ENCODE data around the gene NEK6.

The NEK6 gene

DNA sequence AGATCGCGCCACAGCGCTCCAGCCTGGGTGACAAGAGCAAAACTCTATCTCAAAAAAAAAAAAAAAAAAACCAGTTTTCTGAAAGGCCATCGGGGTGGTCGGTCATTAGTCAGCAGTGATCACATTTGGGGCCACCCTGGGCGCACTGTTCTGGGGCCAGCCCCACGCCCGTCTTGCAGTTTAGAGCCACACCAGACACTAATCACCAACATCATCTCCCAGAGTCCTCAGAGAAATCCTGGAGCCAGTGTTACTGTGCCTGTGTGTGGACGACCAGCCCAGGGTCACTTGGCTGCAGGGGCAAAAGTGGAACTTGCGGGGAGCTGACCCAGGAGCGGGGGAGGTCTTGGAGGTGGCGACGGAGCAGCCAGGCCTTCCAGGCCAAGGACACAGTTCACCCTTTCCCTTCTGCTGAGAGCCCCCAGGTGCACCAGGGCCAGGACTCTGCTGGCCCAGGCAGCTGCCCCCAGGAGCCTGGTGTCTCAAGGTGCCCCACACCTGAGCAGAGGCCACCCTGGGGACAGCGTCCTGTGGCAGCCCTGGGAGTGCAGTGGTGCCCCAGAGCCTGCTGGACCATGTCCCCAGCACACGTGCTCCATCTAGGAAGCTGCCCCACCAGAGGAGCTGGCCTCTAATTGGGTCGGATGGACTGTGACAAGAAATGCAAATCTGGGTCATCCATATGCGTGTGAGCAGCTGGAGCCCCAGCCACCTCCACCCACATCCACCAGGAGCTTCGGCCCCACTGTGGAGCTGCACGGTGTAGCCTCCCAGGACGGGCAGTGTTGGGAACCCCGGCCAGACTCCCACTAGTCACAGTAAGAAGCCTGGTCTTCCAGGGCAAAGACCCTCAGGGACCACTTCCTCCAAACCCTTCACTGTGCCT, 51.1 kb downstream of the NEK6 start:
- Histone ChIP-seq H3K4me3 (ENCODE audit: low read depth in 1 of 2, low read length in 1 of 2) (no peak overlapping the region), H3K9me3 (no peaks in the 10 kb centered on the region), H3K27ac (no peak overlapping the region), H3K36me3 (peaks cover 75% of the 10 kb centered on the region), H3K27me3 (no peaks in the 10 kb centered on the region), H3K4me1 (ENCODE audit: control insufficient read depth in 1 of 2, insufficient read depth in 1 of 2, low read depth in 1 of 2, low read length in 1 of 2) (peaks cover 13 to 17% of the 10 kb centered on the region in 2 experiments)
- TF ChIP-seq, protein P1, sequence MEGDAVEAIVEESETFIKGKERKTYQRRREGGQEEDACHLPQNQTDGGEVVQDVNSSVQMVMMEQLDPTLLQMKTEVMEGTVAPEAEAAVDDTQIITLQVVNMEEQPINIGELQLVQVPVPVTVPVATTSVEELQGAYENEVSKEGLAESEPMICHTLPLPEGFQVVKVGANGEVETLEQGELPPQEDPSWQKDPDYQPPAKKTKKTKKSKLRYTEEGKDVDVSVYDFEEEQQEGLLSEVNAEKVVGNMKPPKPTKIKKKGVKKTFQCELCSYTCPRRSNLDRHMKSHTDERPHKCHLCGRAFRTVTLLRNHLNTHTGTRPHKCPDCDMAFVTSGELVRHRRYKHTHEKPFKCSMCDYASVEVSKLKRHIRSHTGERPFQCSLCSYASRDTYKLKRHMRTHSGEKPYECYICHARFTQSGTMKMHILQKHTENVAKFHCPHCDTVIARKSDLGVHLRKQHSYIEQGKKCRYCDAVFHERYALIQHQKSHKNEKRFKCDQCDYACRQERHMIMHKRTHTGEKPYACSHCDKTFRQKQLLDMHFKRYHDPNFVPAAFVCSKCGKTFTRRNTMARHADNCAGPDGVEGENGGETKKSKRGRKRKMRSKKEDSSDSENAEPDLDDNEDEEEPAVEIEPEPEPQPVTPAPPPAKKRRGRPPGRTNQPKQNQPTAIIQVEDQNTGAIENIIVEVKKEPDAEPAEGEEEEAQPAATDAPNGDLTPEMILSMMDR (IDR thresholded peaks at IDR 0.05), result no peak

DNA sequence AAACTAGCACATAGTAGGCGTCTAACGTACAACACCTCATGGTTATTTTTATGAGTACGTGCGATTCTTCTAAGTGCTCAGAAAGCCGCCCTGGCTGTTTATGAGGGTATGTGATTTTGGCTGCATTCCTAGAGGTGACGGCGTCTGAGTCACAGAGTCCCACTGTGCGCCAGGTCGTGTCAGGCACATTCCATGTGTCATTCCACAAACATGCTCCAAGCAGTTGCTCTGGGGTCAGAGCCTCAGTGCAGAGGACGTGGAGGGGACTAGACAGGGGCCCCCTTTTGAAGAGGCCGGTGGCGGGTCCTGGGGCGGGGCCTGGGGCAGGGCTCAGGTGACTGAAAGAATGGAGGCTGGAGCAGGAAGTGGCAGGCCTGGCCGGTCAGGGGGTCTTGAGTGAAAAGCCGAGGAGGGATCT, 51.9 kb downstream of the NEK6 start:
- TF ChIP-seq, protein P1 (IDR thresholded peaks at IDR 0.05), result no peak
- Histone ChIP-seq H3K27me3 (no peaks in the 10 kb centered on the region), H3K4me3 (ENCODE audit: low read depth in 1 of 2, low read length in 1 of 2) (no peak overlapping the region), H3K36me3 (peaks cover 76% of the 10 kb centered on the region), H3K27ac (no peak overlapping the region), H3K4me1 (ENCODE audit: control insufficient read depth in 1 of 2, insufficient read depth in 1 of 2, low read depth in 1 of 2, low read length in 1 of 2) (peaks cover 13 to 17% of the 10 kb centered on the region in 2 experiments), H3K9me3 (no peaks in the 10 kb centered on the region)

DNA sequence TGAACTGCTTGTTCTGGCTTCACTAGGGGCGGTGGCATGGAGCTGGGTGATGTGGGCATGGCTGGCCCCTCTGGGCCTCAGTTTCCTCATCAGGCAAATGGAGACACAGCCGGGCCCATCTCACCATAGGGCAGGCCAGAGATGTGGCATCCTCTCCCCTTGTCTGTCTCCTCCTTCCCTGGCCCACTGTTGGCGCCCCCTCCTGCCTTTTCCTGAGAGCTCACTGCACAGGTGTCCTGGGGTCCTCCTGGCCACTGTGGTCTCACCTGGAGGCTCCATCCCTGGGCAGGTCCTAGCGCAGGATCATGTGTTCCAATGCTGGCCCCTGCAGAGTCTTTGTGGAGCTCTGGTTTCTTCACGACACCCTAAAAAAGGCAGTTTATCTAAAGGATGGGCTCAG, 53.5 kb downstream of the NEK6 start:
- H3K27ac ChIP-seq, result no peak overlapping the region
- peaks cover 5 to 8% of the 10 kb centered on the region in 2 experiments for H3K4me1 ChIP-seq (ENCODE audit: control insufficient read depth in 1 of 2, insufficient read depth in 1 of 2, low read depth in 1 of 2, low read length in 1 of 2)
- H3K27me3 ChIP-seq, result no peaks in the 10 kb centered on the region
- H3K36me3 ChIP-seq, result peaks cover 87% of the 10 kb centered on the region
- H3K4me3 ChIP-seq (ENCODE audit: low read depth in 1 of 2, low read length in 1 of 2), result no peak overlapping the region
- TF ChIP-seq, protein P1 (IDR thresholded peaks at IDR 0.05), result no peak
- H3K9me3 ChIP-seq, result no peaks in the 10 kb centered on the region

DNA sequence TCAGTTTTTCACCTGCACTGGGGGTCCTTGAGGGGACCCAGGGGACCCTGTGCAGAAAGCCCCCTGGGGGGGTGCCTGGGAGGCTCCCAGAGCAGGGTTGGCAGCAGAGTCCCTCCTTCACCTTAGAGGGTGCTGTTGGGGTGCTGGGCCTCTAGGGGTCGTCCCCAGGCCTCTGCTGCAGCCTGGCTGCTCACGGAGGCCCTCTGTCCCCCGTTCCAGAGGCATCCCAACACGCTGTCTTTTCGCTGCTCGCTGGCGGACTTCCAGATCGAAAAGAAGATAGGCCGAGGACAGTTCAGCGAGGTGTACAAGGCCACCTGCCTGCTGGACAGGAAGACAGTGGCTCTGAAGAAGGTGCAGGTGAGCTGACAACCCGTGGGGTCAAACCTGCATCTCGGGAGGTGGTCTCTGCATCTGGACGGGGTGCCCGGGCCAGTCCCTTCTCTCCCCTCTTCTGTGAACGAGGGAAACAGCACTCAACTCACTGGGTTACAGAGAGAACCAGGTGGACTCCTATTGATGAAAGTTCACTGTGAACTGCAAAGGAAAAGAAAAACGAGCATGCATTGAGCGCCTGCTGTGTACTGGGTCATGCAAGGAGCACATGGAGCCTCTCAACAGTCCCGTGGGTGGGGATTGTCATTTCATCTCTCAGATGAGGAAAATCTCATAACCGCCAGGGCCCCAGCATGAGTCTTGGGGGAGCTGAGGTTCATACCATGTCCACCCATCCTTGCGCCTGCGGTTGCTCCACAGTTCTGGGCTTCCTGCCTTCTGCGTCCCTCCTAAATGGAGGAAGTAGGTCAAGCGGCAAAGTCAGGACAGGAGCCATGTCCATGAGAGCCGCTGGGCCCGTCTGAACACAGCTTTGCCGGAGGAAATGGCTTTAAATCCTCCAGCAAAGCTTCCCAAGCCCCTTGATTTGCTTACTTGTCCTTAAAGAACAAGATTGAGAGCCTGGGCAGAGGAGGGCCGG, 54.8 kb downstream of the NEK6 start:
- no peaks in the 10 kb centered on the region for H3K27me3 ChIP-seq
- H3K9me3 ChIP-seq, result no peaks in the 10 kb centered on the region
- TF ChIP-seq, protein P1 (IDR thresholded peaks at IDR 0.05), result no peak
- H3K36me3 ChIP-seq, result peaks cover 93% of the 10 kb centered on the region
- no peaks in the 10 kb centered on the region for H3K4me1 ChIP-seq (ENCODE audit: control insufficient read depth in 1 of 2, insufficient read depth in 1 of 2, low read depth in 1 of 2, low read length in 1 of 2)
- H3K27ac ChIP-seq, result peak overlapping the region; percentile 47
- no peak overlapping the region for H3K4me3 ChIP-seq (ENCODE audit: low read depth in 1 of 2, low read length in 1 of 2)

DNA sequence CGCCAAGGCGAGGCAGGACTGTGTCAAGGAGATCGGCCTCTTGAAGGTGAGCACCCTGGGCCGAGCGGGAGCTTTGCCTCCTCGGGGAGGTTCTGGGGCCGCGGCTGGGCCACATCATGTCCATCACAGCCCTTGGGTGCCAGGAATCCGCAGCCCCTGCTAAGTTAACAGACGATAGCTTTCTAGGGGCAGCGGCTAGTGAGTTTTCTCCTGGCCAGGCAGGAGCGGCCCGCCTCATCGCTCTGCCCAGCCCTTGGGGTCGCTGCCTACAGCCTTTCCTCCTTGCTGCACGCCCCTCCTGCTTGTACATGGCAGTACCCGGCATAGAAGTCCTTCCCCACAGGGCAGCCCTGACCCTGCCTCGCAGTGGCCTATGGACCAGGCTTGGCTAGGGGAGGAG, 56.2 kb downstream of the NEK6 start:
- H3K36me3 ChIP-seq, result peaks cover 92% of the 10 kb centered on the region

More for the DNA sequence above, 56.2 kb downstream of the NEK6 start:
- Histone ChIP-seq H3K9me3 (no peaks in the 10 kb centered on the region), H3K27me3 (no peaks in the 10 kb centered on the region), H3K4me3 (ENCODE audit: low read depth in 1 of 2, low read length in 1 of 2) (no peak overlapping the region), H3K27ac (no peak overlapping the region), H3K4me1 (ENCODE audit: control insufficient read depth in 1 of 2, insufficient read depth in 1 of 2, low read depth in 1 of 2, low read length in 1 of 2) (no peaks in the 10 kb centered on the region)
- TF ChIP-seq, protein P1 (IDR thresholded peaks at IDR 0.05), result no peak

All from neutrophil (primary cell).